ENCODE measurements around the gene AGMO.

The AGMO gene

DNA sequence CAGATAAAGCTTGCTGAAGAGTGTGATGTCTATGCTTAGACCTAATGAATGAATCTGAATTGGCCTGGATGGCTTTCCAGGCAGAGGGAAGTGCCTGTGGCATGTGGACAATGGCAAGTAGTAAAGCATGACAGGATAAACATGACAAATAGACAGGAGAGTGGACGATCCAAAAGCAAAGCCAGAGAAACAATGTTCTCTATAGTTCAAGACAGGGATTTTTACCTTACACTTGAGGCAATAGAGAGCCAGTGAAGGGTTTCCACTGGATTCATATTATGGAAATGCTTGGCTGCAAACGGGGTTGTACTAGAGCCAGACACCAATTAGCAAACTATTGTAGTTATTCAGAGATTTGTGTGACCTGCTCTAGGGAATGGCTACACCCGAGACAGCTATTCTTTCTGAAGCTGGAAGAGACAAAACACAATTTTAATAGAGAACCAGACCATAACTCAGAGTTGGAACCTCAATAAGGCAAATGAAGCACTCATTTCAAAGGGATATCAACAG, 2.3 kb downstream of the AGMO start:
- TF ChIP-seq, protein P1, sequence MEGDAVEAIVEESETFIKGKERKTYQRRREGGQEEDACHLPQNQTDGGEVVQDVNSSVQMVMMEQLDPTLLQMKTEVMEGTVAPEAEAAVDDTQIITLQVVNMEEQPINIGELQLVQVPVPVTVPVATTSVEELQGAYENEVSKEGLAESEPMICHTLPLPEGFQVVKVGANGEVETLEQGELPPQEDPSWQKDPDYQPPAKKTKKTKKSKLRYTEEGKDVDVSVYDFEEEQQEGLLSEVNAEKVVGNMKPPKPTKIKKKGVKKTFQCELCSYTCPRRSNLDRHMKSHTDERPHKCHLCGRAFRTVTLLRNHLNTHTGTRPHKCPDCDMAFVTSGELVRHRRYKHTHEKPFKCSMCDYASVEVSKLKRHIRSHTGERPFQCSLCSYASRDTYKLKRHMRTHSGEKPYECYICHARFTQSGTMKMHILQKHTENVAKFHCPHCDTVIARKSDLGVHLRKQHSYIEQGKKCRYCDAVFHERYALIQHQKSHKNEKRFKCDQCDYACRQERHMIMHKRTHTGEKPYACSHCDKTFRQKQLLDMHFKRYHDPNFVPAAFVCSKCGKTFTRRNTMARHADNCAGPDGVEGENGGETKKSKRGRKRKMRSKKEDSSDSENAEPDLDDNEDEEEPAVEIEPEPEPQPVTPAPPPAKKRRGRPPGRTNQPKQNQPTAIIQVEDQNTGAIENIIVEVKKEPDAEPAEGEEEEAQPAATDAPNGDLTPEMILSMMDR (IDR thresholded peaks at IDR 0.05) = no peak

DNA sequence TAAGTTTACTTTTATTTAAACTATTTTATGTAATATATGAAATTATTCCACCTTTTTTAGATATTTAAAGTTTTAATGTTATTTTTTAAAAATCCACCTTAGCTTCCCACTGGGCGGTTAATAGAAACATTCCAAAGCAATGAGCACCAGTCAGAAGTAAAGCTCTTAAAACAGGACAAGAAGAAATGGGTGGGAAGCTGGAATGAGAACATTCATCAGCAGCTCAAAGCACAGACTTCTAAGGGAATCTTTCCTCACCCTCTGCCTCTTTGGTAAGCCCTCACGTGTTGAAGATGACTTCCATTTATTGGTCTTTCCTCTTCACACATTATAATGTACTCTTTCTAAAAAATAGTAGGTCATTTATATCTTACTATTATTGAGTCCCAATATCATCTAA, 3.1 kb downstream of the AGMO start:
- TF ChIP-seq, protein P1 (IDR thresholded peaks at IDR 0.05) = no peak

DNA sequence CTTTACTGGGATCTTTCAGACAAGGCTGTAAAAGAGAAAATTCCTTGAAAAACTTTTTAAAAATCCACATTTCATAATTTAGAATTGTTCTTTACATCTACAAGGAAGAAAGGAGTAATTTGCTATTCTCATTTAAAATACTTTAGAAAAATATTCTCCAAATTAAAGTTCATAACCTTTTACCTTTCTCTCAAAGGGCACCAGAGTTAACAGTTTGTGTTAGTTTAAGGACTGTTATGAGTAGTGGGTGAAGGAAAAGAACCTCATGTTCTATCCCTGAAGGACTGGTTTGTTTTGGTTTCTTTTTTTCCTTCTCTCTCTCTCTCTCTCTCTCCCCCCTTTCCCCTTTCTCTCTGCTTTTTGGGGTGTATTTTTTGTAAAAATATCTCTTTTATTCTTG, 4.1 kb downstream of the AGMO start:
- TF ChIP-seq, protein P1 (IDR thresholded peaks at IDR 0.05) = no peak

DNA sequence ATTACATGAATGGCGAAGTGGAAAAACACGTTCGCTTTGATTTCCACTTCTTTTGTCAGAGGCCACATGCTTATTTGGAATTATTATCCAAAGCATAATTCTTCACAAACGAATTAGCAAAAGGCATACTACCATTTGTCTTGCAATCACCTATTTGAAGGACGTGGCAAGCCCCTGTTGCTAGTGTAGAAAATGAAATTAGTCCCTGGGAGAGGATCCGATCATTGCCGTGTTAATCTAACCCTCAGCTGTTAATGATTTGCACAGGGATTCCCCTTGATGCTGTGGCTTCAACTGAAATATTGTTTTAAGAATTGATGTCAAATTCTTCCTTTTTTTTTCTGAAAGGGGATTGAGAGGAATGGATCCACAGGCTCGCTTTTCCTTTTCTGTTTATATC, 4.6 kb downstream of the AGMO start:
- TF ChIP-seq, protein P1 (IDR thresholded peaks at IDR 0.05) = no peak

DNA sequence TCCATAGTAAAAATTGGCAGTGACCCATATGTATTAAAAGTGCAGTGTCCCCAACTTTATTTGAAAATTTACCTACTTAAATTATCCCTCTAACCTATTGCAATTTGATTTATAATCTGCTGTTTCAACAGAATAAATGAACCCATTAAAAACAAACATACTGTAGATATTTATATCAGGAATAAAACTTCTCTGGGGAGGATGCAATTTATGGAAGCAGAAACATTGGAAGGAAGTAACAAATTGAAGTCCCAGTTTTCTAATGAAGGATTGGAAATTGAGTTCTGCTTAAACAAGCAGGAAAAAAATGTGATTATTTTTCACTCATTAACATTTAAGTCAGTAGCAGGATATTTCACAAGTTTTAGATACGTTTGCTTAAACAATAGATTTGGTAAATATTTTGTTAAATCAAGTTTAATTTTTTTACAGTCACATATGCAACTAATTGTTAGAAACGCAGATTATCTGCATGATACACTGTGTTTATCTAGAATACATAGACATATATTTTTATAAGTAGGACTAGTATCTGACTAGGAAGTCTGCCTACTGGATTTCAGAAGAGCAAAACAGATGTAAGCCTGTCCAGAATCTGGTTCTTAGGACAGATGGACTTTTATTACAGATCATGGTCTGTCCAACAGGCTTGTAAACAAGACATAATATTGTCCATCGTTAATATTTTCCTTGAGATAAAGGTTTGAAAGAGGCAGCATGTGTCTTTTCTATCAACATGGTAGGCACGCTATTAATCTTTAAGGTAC, 5.3 kb downstream of the AGMO start:
- TF ChIP-seq, protein P1 (IDR thresholded peaks at IDR 0.05) = no peak

DNA sequence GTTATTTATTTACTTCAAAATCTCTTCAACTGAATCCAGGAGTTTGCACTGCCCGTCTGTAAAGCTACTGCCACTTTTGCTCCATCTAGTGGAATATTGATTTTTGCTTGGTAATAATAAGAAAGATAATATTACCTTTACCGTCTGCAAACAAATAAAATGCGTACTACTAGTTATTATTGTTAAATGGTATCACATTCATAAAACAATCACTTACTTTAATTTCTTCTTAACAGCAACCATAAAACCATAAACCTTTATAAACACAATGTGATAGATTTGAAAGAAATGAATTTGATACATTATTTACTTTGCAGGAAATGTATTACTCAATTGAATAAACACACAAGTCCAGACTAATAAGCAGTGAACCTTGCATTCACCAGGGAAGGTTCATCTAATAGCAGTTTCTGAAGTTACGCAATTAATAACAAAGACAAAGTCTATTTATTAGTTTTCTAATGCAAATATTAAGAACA, 6.4 kb downstream of the AGMO start:
- TF ChIP-seq, protein P1 (IDR thresholded peaks at IDR 0.05) = peak; percentile 39; the same call in 1 of the 2 replicates

DNA sequence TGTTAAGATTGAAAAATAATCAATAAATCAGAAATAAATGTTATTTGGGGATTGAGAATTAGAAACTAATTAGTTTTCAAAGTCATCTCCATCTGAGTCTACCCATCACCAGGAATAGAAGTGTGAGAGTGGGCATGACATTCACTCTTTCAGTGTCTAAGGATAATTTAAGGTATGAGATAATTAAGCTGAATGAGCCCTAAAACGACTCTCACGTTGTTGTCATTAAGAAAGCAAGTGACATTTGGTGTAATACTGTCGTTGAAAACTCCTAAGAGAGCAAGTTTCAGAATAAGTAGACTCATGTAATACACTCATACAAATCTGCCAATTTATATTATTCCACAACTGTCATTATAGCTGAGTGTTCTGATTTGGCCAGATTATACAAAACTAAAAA, 7.1 kb downstream of the AGMO start:
- TF ChIP-seq, protein P1 (IDR thresholded peaks at IDR 0.05) = no peak
